HG02571 (cell line): Measurements from ENCODE around the gene GMCL2.

Source experiments
- ATAC-seq: cut with Tn5 transposase; IDR thresholded peaks from one replicate; pipeline ENCODE4 v1.9.1; 2021; ENCODE audit warnings: mild to moderate bottlenecking, moderate library complexity; ENCODE audit not compliant: unreplicated experiment

The GMCL2 gene

GRCh38 chr5:178147406-178147805, 39.8 kb downstream of the GMCL2 start:
- ATAC-seq: no peak

- peak; percentile 68 for ATAC-seq
Measured at GRCh38 chr5:178145965-178146820, 41.0 kb downstream of the GMCL2 start.

GRCh38 chr5:178143901-178144300, 43.3 kb downstream of the GMCL2 start:
- no peak for ATAC-seq

GRCh38 chr5:178143246-178143645, 43.9 kb downstream of the GMCL2 start:
- no peak for ATAC-seq

- ATAC-seq: no peak
Measured at GRCh38 chr5:178142642-178143041, 44.5 kb downstream of the GMCL2 start.

GRCh38 chr5:178141550-178141949, 45.6 kb downstream of the GMCL2 start:
- no peak for ATAC-seq

GRCh38 chr5:178137991-178138390, 49.2 kb downstream of the GMCL2 start:
- ATAC-seq: no peak

GRCh38 chr5:178136990-178137389, 50.2 kb downstream of the GMCL2 start:
- no peak for ATAC-seq
